NCI-H146 (cell line): Measurements from ENCODE around the gene TPRN.

Source experiments
- DNase-seq: peaks from one replicate; lab custom pipeline; 2025; lab: John Stamatoyannopoulos, UW

Gene TPRN

DNA sequence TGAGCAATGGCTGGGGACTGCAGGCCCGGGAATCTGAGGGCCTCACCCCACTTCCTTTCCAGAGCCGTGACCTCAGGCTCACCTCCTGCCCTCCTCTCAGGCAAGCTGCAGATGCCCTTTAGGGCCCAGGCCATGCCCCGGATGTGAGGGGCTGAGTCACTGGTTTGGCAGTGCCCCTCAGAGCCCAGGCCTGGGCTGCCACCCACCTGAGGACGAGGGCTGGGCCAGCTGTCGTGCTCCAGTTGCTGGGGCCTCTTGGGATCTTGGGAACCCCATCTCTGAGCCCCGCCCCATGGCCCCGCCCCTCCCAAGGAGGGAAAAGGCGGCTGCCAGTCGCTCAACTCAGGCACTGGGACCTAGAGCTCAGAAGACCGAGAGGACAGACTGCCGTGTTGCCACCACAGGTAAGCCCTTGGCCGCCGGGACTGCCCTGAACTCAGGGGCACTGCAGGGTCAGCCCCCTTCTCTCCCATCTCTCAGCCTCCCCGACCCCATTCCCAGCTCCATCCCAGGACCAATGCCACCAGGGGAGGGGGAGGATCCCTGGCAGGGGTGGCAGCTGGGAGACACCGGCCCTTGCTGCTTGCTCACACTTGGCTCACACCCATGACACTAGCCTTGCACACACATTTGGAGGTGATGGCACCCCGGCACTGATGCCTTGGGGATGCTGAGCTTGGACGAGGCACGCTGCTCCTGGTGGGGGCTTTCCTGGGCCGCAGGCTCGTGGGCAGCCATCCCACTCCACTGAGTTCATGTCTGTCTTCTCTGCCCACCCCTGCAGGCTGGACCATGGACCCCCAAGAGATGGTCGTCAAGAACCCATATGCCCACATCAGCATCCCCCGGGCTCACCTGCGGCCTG lies 24.5 kb upstream of the TPRN start, which contains the start of gene CYSRT1:
CYSRT1 (plus strand) TSS at position 345 of the 865 bp plus-strand sequence; CDS start at position 793, 448 bp downstream.
- no peak for DNase-seq

- DNase-seq = peak; percentile 96
These were observed 22.8 kb upstream of the TPRN start for GRCh38 chr9:137223078-137223970.

GRCh38 chr9:137222190-137223077 lies 21.9 kb upstream of the TPRN start, which contains the start of gene RNF208:
RNF208 (minus strand) TSS chr9:137222240; CDS start chr9:137221212, 1,028 bp downstream.
- DNase-seq = peak; percentile 57

GRCh38 chr9:137221506-137222111 lies 21.1 kb upstream of the TPRN start:
- DNase-seq = peak; percentile 45

- no peak for DNase-seq
These were observed 20.6 kb upstream of the TPRN start for GRCh38 chr9:137221095-137221505.

DNA sequence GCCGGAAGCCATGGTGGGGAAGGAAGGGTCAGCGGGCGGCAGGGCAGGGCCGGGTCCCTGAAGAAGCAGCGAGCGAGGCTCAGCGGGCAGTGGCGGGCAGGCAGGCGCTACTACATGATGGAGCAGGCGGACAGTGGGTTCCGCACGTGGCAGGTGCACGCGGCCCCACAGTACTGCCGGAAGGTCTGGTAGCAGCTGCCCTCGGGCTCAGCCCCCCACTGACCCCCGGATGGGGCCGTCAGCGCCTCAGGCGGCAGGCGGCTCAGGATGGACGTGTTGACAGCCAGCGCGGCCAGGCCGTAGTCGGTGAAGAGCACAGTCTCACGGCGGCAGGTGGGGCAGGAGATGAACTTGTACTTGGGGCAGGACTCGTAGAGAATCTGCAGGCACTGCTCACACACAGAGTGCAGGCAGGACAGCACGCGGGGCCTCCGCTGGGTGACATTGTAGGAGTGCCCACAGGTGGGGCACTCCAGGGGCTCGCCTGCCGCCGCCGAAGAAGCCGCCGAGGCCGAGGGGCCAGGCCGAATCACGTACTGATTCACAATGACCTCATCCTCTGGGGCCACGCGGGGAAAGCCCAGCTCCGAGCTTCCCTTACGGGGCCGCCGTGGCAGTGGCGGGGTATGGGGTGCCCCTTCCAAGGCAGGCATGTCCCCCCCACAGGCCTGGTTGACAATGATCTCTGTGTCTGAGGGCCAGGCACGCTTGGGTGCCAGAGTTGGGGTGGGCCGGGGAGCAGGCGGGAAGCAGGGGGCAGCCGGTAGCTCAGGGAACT lies 20.0 kb upstream of the TPRN start:
- DNase-seq = no peak

DNA sequence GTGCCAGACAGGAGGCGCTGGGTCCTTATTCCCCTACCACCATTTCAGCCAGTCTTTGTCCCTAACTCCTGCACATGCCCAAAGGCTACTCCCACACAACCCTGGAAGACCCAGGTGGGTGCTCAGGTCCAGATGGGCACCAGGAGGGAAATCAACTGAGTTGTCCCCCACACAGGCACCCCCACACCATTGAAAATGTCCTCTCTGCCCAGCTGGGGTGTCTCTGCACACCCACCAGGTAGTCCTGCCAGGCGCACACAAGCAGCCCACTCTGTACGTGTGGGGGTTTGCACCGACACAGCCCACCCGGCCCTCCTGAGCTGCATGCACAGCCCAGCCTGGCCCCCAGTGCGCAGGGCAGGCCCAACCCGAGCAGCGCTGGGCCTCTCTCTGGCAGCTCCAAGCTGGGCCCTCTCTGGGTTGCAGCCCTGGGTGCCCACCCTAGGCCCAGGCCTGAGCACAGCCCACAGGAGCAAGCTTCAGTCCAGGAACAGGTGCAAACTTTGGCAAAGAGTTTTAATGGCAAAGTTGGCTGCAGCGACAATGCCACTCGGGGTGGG lies 19.3 kb upstream of the TPRN start:
- DNase-seq = no peak

GRCh38 chr9:137218754-137219271 lies 18.3 kb upstream of the TPRN start:
- DNase-seq = peak; percentile 33

GRCh38 chr9:137218212-137218753 lies 17.7 kb upstream of the TPRN start:
- no peak for DNase-seq

DNA sequence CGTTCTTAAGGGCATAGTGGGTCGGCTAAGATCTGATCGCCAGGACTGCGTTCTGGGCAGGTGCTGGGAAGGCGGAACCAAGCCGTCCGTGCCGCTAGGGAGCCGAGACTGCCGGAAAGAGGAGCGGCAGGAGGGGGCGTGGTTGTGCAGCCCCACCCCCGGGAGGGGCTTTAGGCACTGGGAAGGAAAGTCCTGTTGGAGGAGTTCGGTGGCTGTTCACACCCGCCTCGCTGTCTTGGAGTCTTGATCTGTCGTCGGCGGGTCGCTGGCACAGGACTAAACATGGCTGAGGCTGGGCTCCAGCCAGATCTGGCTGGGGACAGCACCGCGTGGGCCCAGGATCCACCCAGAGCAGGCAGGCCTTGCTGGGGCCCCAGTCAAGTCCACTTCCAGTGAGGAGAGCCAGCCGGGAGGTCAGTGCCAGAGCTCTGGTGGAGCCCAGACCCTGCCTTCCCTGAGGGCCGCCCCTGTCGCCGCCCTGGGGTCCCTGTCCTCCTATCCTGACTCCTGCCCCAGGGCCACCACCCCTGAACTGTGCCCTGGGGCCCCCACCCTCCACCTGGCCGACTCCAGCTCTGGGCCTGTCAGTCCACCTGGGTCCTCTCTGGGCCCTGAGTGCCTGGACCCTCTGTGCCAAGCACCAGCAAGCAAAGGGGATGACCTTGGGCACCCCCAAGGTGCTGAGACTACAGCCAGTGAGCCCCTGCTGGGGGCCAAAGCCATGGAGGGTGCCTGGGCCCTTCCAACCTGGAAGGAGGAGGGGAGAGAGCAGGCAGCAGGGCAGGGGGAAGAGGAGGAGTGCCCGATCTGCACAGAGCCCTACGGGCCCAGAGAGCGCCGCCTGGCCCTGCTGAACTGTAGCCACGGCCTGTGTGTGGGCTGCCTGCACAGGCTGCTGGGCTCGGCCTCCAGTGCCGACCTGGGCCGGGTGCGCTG lies 17.0 kb upstream of the TPRN start:
- no peak for DNase-seq

DNA sequence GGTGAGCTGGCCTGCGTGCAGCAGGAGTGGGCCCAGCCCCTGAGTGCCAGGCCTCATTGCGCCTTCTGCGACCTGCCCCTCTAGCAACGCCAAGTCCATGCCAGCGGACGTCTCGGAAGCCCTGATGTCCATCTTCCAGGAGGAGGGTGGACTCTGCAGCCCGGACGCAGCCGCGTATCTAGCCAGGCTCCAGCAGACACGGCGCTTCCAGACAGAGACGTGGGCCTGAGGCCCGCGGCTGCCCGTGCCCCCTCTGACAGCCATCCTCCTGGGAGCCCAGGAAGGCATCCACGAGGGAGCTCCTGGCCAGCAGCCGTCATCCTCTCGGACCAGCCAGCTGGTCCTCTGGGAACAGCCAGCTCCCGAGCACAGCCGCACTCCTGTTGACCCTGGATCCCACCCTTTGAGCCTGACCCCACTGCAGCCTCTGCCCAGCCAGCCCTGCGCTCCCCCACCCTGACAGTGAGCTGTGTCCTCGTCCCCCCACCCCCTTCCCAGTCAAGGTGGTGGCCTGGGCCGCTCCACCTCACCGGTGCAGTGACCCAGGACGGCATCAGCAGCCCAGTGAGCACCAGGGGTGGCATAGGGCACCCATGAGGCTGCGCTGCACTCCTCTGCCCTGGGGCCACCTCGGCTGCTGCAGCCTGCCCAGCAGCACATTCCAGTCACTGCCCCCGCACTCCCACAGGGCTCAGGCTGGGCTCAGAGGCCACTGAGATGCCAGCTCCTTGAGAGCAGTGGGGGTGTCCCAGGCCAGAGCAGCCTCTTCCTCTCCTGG lies 15.8 kb upstream of the TPRN start:
- DNase-seq = no peak

GRCh38 chr9:137215196-137215986 lies 14.8 kb upstream of the TPRN start:
- DNase-seq = no peak

DNA sequence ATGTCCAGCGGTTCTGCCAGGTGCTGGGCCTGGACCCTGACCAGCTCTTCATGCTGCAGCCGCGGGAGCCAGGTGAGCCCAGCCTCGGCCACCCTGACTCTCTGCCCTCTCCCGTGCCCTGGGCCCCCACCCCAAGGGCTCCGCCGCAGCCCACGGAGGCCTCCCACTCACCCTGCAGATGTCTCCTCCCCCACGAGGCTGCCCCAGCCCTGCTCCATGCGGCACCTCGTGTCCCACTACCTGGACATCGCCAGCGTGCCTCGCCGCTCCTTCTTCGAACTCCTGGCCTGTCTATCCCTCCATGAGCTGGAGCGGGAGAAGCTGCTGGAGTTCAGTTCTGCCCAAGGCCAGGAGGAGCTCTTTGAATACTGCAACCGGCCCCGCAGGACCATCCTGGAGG lies 14.1 kb upstream of the TPRN start:
- DNase-seq = no peak

- DNase-seq = no peak
These were observed 12.9 kb upstream of the TPRN start for GRCh38 chr9:137213160-137214060.

DNA sequence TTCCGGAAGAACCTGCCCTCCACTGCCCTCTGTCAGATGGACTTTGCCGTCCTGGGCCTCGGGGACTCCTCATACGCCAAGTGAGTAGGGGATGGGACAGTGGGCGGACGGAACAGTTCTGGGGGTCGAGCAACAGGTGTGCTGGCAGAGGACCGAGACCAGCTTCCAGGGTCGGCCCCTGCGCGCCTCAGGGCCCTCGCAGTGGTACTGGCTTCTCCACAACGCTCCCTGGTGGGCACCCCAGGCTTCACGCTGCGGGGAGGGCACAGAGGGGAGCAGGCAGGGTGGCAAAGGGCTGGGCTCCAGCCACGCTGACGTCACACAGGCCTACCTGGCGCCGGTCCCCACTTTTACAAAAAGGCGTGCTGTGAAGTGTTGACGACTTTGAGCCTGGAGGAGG lies 12.0 kb upstream of the TPRN start:
- DNase-seq = no peak

DNA sequence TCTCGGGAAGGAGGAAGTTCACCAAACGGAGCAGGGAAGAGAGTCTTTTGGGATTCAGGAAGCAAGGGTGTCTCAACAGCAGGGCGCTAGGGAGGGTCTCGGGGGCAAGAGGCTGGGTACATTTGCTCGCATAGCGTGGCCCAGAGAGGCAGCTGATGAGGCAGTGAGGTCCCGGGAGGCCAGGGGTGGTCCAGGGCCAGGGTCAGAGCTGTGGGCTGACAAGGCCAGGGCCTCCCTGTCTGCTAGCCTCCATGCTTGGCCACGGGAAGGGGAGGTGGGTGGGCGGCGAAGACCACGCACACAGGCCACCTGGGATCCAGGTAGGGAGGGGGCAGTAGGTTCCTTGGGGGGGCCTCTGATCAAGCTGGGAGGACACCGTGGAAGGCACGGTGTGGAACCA lies 11.0 kb upstream of the TPRN start:
- DNase-seq = no peak
